ENCODE results near the gene LCMT2. TPM values are rescaled to one million over a fixed set of nuclear protein-coding genes. Genes with fewer than 3 reads are reported as not detected.

The LCMT2 gene
- total and polyA plus RNA-seq, 10 of the 15 experiments (the other 5 are each of a cell fraction or from before 2014, with no cell fraction given), result 2.1 to 17.2 (median 14.9) TPM

GRCh38 chr15:43293432-43293831 lies 36.9 kb downstream of the LCMT2 start:
- DNase-seq (ENCODE audit: low read depth, low spot score), result no peak
- Histone ChIP-seq H3K36me3 (ENCODE audit: control insufficient read depth in 2 of 2, insufficient read depth in 2 of 2, low read length in 1 of 2) (no peaks in the 10 kb centered on the region), H3K9me3 (replicated peaks; ENCODE audit: control insufficient read depth, insufficient read depth, low read length) (no peaks in the 10 kb centered on the region), H3K4me2 (ENCODE audit: control insufficient read depth, insufficient read depth) (no peak overlapping the region), H4K20me1 (ENCODE audit: control insufficient read depth, insufficient read depth) (no peaks in the 10 kb centered on the region), H3K4me3 (no peak overlapping the region), H3K27ac (ENCODE audit: control insufficient read depth, insufficient read depth) (no peak overlapping the region), H3K79me2 (ENCODE audit: control insufficient read depth, insufficient read depth, low read length) (no peaks in the 10 kb centered on the region), H2AFZ (ENCODE audit: control insufficient read depth, low read depth, low read length) (no peak overlapping the region), H3K9ac (ENCODE audit: control insufficient read depth, insufficient read depth, low read length) (no peak overlapping the region), H3K4me1 (ENCODE audit: control insufficient read depth, insufficient read depth, low read length) (no peaks in the 10 kb centered on the region), H3K27me3 (replicated peaks in 1 of 2; ENCODE audit: control insufficient read depth in 2 of 2, insufficient read depth in 2 of 2, low read length in 1 of 2) (no peaks in the 10 kb centered on the region; a peak in 3 of 4 replicates)
- no peak for FAIRE-seq
- no TSS peak for BruUV-seq (replicated peaks)
- ChIA-PET RAD21 (ENCODE audit: unreplicated experiment) (no interaction called here), POLR2A (no interaction called here), SMC1A (ENCODE audit: uncharacterized antibody, unreplicated experiment) (no interaction called here), CTCF (interaction anchor here (1.9 kb wide), 1 partner anchor 68 kb away, joined by 8 read pairs; no protein-coding TSS in a partner anchor)
- intact Hi-C loops (cut with micrococcal nuclease; ENCODE audit: unreplicated experiment) (no loop called here), in situ Hi-C loops (cut with MboI) (no loop called here)
- no peak; the same call in 2 of the 3 replicates for ATAC-seq
- TF ChIP-seq JUNB (IDR thresholded peaks at IDR 0.05) (no peak), CTCF (IDR thresholded peaks at IDR 0.05 in 2 of 3, conservative IDR thresholded peaks at IDR 0.05 in 1 of 3; ENCODE audit: control insufficient read depth in 2 of 3, extremely low read depth in 1 of 3, insufficient read depth in 1 of 3, low read depth in 3 of 3, low read length in 3 of 3) (no peak), MEF2B (IDR thresholded peaks at IDR 0.05; ENCODE audit: partially characterized antibody, poor library complexity, severe bottlenecking) (no peak), POLR2AphosphoS2 (IDR thresholded peaks at IDR 0.05; ENCODE audit: low read depth, low read length) (no peak), KDM1A (IDR thresholded peaks at IDR 0.05; ENCODE audit: borderline replicate concordance) (no peak), ZNF217 (IDR thresholded peaks at IDR 0.05) (no peak), NFYB (IDR thresholded peaks at IDR 0.05; ENCODE audit: insufficient read depth, low read depth, low read length) (no peak), HDAC6 (IDR thresholded peaks at IDR 0.05; ENCODE audit: unreplicated experiment) (no peak), TAF1 (IDR thresholded peaks at IDR 0.05; ENCODE audit: borderline replicate concordance, low read depth, low read length) (no peak), GABPA (IDR thresholded peaks at IDR 0.05; ENCODE audit: low read depth) (no peak), NR2C1 (IDR thresholded peaks at IDR 0.05) (no peak)
- 28% methylated on average over 13 of the region's 24 CpGs for WGBS (ENCODE audit: insufficient coverage, insufficient replicate concordance, low lambda C conversion rate, missing lambda C conversion rate)

Measured in GM12878 (cell line).